Measurements from ENCODE around the gene SPINDOC.
"Not testable (repeated sequence)": the region's sequence is repeated elsewhere in the genome, so short reads cannot be mapped to it uniquely, and the experiment has no call there.

SPINDOC gene

DNA sequence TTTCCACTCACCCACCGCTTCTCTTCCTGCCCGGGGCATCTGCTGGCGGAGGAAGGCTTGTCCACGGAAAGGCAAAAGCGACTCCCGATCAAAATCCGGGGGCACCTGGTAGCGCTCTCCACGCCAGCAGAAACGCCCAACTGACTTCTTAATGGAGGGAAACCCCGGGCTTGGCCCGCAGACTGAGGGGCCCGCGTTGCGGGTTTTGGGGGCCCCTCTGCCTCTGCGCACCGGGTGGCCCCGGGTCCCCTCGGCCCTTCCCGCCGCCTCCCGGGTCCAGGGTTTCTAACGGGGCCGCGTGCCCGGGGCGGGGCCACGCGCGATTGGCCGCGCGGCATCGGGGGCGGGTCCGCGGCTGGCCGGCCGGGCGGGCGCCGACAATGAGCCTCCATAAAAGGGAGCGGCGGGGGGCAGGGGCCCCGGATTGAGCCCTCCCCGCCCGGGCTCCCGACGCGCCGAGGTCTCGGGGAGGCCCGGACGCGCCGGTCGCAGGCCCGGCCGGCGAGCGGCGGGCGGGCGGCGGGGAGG is at the start of gene SPINDOC:
Gene SPINDOC (plus strand): TSS at position 422 of the 528 bp plus-strand sequence. CDS start 231 bp downstream, outside the sequence.
- DNase-seq, result peak; percentile 76

GRCh38 chr11:63763496-63764339 is 49.5 kb upstream of the SPINDOC start:
- DNase-seq, result no peak

- no peak for DNase-seq
Measured at GRCh38 chr11:63764340-63764678, 48.9 kb upstream of the SPINDOC start.

DNA sequence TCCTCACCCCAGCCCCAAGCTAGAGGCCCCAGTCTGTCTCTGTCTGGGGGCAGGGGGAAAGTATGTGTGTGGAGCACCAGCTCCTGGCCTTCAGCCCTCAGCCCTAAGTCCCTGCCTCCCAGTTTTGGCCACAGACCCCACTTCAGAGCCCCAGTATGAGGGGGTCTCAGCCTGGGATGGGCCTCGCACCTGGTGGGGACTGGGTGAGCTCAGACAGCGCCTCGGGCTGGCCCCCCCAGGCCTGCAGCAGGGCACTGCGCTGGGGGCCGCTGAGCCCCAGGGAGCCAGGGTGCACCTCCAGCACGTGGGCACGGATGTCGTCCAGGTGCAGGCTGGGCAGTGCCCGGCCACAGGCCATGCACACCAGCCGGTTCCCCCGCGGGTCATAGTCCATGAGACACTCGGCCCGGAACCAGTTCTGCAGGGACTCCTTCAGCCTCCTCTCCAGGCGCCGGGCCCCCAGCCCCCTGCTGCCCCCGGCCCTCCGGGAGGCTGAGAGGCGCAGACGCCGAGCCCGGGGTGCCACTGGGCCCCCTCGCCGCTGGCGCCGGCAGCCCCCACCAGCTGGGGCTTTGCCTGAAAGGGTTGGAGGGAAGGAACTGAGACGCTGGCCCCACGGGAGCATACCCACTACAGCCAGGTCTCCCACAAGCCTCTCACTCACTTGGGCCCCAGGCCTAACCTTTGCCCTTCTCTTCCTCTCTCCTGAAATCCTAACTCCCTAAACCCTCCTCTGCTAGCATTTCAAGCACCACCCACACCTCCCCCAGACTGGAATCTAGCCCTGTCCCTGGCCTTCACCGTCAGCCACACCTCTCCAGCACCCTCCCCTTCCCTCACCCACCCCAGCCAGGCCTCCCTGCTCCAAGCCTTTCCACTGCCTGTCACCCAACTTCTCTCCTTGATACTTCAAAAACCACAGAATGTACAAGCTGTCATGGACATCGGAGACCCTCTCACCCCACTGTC is 48.3 kb upstream of the SPINDOC start:
- no peak for DNase-seq

GRCh38 chr11:63765688-63766241 is 47.5 kb upstream of the SPINDOC start:
- no peak for DNase-seq

DNA sequence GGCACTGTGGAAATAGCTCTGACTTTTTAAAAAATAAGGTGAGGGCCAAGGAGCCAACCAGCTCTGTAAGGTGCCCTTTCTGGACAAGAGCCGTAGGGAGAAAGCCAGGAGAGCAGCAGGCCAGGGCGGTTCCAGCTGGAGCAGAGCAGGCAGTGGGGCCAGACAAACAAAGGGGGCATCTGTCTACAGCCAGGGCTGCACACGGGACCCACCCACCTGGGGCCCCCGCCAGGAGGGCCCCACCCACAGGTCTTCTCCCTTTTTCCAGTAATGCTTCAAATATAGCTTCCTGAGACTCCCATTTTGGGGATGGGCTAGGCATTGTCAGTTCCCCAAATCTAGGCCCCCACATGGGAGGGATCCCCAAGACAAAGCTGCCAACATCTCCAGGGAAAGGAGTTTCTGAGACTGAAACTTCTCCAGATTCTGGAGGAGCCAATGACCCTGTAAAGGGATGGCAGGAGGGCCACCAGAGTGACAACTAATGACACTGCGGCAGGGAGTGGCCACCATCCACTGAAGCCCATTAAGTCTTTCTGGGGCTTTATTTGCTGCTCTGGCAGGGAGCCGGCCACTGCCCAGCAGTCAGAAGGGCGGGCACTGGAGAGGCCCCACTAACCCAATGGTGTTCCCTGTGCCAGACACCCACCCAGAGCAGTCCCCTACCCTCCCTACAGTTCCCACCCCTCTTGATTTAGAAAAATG is 46.6 kb upstream of the SPINDOC start:
- DNase-seq, result no peak

- DNase-seq, result no peak
Measured at GRCh38 chr11:63767267-63767564, 46.0 kb upstream of the SPINDOC start.

DNA sequence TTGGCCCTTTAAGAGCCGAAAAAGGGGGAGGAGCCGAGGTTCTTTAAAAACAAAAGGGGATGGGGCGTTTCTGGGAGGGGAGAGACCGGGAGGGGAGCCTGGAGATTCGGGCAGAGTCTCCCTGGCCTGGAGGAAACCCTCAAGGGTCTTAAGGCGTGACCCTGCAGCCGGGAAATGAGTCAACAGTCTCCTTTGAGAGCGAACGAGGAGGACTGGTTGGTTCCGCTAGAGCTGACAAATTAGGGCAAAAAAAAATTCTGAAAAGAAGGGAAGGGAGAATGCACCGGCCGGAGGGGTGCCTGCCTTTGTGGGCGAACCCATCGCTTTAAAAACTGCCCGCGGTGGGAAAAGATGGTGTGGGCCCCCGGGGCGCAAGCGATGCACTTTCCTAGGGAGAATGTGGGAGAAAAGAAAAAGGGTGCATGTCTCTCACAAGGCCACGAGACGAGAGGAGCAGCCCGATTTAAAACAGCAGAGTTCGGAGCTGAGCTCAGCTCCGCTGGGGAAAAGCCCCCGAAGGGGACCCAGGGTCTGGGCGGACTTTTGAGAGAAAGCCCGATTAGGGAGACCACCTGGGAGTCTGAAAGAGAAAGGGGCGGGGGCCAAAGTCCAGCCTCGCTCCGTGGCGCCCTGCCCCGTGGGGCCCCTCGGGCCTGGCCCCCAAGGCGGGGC is 45.6 kb upstream of the SPINDOC start:
- DNase-seq, result peak; percentile 73

GRCh38 chr11:63768237-63769041 is 44.8 kb upstream of the SPINDOC start, which contains the start of gene ZFTA:
ZFTA (minus strand) TSS chr11:63768775; CDS start chr11:63768622, 153 bp downstream.
- DNase-seq, result peak; percentile 72

DNA sequence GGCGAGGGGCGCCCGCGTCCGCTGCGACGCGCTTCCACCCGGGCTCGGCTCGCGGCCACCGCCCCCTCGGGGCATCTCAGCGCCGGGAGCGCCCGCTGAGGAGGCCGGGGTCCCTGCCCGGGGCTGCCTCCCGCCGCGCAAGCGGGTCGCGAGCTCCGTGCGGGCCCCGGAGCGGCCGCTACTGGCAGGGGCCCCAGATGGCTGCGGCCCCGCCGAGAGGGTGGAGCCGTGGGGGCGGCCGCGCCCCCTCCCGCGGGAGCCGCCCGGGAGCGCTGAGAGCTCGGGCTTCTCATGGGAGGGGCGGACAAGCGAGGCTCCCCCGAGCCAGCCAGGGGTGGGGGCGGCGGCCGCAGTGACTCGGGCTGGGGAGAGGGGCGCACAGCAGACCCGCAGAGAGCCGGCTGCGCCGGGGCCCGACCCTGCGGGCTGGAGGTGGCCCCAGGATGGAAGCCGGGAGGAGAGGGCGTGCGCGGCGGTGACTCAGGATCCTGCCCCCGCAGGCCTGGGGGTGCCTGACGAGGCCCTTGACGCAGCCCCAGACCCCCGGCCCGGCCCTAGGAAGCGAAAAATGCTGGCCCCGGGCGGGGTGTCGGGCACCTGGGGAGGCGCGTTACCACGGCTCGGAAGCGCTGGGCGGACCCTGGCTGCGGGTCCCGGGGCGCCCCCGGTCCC is 44.1 kb upstream of the SPINDOC start:
- peak; percentile 43 for DNase-seq

DNA sequence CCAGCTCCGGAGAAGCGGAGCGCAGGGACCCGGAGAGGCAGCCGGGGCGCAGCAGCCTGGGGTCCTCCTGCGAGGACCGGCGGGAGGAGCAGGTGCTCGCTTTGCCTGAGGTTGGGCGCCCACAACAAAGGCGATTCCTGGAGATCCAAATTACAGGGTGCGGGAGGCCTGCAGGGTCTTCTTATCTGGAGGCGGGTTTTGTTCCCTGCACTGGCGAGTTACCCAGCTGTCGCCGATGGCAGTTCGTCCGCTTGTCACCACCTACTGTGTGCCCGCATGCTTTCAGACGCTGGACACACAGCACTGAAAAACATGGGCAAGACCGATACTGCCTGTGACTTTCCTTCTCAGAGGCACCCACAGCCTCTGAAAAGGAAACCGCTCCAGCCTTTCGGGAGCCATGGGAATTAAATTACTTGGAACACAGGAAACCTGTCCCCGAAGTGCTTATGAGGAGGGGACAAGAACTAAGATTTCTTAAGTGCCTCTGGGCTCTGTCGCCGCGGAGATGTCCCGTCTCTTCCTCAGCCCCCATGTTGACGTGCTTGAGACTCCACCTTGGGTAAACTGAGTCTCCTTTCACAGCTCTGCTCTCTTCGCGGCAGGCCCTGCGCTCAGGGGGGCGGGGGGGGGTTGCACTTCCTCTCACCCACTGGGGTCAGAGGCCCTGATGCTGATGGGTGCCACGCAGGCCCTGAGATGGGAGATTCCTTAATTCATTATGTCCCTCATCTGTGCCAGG is 43.4 kb upstream of the SPINDOC start:
- DNase-seq, result no peak

- DNase-seq, result no peak
Measured at GRCh38 chr11:63770763-63771162, 42.5 kb upstream of the SPINDOC start.

DNA sequence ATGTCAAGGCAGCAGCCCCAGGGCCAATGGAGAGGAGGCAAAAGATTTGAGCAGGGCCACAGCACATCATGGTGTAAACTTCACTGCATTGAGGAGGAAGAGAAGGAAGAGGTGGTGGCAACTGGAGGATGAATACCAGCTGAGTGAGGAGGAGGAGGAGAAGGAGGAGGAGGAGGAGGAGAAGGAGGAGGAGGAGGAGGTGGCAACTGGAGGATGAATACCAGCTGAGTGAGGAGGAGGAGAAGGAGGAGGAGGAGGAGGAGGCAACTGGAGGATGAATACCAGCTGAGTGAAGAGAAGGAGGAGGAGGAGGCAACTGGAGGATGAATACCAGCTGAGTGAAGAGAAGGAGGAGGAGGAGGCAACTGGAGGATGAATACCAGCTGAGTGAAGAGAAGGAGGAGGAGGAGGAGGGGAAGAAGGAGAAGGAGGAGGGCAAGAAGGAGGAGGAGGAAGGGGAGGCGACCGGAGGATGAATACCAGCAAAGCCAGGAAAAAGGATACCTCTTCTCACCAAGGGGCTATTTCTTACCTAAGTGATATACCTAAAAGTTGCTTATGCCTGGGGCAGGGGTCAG is 41.4 kb upstream of the SPINDOC start:
- DNase-seq, result not testable (repeated sequence)

DNA sequence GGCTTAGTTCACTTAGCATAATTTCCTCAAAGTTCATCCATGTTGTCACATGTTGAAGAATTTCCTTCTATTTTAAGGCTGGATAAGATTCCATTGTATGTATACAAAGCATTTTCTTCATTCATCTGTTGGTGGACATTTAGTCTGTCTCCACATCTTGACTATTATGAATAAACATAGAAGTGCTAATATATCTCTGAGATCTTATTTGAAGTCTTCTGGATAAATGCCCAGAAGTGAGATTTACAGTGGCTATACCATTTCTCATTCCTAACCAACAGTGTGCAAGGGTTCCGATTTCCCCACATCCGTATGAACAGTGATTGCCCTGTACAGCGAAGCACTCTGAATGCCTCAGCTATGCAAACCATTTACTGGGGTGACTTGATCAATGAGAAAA is 38.1 kb upstream of the SPINDOC start:
- DNase-seq, result peak; percentile 55

GRCh38 chr11:63779039-63779438 is 34.2 kb upstream of the SPINDOC start:
- DNase-seq, result peak; percentile 38

DNA sequence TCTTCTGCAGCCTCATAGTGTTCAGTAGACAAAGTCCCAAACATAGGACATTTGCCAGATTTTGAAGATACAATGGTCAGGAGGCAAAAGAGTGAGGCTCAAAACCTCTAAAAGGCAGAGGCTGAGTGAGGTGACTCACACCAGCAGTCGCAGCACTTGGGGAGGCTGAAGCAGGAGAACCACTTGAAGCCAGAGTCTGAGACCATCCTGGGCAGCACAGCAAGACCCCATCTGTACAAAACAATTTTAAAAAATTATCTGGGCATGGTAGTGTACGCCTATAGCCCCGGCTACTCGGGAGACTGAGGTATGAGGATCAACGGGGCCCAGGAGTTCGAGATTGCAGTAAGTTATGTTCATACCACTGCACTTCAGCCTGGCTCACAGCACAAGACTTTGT is 30.5 kb upstream of the SPINDOC start:
- no peak for DNase-seq

- no peak for DNase-seq
Measured at GRCh38 chr11:63783925-63784592, 29.2 kb upstream of the SPINDOC start.

GRCh38 chr11:63785823-63786222 is 27.4 kb upstream of the SPINDOC start:
- DNase-seq, result no peak
